Erythroblast (primary cell): ENCODE results near the gene PUS1.

Source experiments
- DNase-seq, 2 experiments: peaks; one replicate each; lab custom pipeline; 2025; lab: John Stamatoyannopoulos, UW
- GATA1 ChIP-seq: IDR thresholded peaks from 2 replicates; pipeline ENCODE4 v1.6.1; 2011; ENCODE audit warnings: low read depth, mild to moderate bottlenecking, control low read depth, low read length, moderate library complexity
- POLR2A ChIP-seq: IDR thresholded peaks from 2 replicates; pipeline ENCODE4 v1.6.1; 2011; ENCODE audit warnings: mild to moderate bottlenecking, low read length

PUS1 gene

DNA sequence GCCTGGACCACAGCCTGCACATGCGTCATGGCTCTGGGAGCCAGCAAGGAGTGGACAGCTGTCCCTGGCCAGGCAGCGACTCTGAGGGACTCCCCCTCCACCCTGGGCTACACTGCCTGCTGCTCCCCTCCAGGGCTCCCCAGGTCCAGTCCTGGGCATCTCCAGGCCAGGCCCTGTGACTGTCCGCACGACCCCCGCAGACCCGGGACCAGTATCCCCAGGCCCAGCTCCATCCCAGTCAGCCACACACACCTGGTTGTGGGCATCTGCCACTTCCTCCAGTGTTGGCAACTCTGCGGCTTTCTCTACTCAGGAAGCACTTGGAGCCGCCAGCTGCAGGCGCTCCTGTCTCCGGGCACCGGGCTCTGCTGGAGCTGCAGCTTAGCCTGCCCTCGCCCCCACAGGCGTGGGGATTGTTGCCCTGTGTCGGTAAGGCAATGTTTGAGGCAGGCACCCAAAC is 32.2 kb upstream of the PUS1 start:
- no peak for TF ChIP-seq GATA1
- no peak for TF ChIP-seq POLR2A
- DNase-seq, result no peak

DNA sequence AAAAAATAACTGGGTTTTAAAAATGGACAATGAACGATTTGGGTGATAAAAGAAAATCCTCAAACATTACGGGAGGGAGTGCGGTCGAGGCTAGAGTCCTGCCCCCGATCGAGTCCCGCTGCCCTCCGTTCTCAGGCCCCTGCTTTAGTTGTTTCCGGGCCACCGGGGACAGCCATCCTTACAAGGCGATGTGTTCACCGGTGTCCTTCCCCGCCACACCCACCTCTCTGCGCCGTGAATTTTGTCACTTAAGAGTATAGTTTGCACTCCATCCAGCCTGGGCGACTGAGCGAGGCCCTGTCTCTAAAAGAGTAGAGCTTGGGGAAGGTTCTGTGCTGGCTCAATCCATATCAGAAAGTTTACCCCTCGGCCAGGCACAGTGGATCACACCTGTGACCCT is 31.8 kb upstream of the PUS1 start:
- TF ChIP-seq GATA1, result no peak
- TF ChIP-seq POLR2A, result no peak
- DNase-seq, result no peak

DNA sequence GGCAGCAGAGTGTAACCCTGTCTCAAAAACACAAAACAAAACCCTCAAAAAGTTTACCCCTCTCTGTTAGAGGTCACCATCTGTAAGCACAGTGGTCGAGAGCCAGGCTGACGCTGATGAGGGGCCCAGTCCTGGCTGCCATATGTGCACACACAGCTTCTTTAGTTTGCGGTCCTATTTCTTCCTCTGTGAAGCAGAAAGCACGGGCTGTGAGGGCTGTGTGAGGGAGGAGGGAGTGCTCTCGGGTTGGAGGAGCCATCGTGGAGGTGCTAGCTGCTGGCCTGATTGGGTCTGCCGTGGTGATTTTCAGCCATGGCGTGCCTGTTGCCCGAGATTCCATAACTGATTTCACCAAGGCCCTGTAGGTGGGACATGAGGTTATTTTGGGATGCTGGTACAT is 31.2 kb upstream of the PUS1 start:
- no peak for DNase-seq
- TF ChIP-seq GATA1, result no peak
- TF ChIP-seq POLR2A, result no peak

DNA sequence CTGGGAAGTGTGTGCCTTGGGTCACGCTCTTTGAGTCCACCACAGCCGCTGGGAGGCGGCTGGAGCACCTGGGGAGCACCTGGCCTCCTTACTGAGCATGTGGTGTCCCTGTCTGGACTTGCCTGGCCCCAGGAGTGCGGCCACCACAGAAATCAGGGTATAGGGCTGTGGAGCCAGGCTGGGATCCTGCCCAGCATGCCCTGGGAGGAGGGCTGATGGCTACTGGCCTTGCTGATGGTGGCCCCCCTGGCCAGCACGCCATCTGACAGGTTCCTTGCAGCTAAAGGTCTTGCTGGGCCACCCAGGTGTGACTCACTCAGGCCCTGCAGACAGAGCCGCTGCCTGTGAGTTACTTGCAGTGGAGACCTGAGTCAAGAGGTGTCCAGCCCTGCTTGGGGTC is 28.7 kb upstream of the PUS1 start:
- DNase-seq, result no peak
- no peak for TF ChIP-seq POLR2A
- TF ChIP-seq GATA1, result no peak

DNA sequence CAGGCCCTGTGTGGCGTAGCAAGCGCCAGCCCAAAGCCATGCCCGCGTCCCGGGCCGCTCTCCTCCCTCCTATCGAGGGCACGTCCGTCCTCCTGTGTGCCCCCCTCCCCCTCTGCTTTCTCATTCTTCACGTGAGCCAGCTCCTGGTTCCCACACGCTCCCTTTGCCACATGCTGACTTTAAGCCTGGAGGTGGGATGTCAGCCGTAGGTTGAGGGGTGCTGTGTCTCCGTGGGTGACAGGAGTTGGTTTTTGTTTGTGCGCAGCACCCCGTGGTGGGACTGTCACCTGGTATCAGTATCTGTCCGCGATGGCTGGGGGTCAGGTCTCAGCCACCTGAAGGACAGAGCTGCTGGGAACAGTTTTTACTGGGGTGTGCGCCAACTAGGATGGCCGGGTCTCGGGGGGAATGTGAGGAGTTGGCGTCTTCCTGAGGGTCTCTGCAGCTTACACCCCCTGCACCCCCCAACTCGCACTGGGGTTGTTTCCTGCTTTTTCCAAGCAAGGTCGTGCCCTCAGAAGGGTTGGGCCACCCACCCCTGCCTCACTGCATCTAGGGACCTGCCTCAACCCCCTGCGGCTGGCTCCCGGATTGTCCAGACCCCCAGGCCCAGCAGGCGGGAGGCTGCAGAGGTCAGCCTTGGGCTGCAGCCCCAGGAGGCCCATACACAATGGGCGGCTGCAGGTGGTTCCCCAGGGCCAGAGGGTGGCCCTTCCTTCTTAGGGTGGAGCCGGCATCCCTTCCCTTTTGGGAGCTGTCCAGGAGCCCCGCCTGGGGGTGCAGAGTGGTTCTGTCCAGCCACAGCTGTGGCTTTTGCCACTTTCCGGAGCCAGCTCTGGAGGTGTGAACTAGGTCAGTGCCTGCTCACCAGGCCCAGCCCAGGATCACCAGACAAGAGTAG is 27.4 kb upstream of the PUS1 start:
- no peak for DNase-seq
- TF ChIP-seq GATA1, result no peak
- no peak for TF ChIP-seq POLR2A

DNA sequence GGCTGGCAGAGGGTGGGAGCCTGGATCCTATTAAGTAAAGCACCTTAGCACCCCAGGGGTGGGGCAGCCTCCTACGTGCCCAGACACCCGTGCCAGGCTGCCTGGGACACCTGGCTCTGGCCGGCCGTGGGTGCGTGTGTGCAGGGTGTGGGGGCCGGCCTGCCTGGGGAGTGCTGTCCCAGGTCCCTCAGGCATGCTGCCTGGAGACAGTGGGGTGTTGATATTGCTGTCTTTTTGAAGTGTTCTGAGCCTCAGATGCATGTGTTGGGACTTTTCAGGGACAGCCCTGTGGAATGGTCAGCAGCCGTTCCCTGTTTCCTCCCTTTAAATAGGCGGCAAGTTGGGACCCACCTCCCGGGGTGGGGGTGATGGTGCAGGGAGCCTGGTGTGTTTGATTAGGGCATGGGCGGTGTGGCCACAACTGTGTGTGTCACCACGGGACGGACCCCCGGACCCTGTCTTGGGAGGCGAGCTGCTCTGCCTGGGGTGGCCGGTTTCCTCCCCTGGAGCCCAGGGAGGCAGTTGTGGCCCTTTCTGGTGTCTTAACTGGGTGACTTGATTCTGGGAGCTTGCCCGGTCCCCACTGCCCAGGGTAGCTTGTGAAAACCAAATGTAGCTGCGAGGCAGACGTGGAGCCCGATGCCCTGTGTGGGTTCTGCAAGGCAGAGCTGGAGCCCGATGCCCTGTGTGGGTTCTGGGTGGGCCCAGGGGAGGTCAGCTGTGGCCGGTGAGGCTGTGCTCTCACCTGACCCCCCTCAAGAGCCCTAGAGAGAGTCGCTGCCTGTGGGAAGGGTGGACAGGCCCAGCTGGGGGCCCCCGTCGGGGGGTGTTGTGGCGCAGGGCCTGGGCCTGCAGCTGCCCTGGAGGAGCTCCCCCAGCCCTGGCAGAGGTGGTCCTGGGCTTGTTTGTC is 26.5 kb upstream of the PUS1 start:
- DNase-seq, result no peak
- no peak for TF ChIP-seq GATA1
- TF ChIP-seq POLR2A, result no peak

DNA sequence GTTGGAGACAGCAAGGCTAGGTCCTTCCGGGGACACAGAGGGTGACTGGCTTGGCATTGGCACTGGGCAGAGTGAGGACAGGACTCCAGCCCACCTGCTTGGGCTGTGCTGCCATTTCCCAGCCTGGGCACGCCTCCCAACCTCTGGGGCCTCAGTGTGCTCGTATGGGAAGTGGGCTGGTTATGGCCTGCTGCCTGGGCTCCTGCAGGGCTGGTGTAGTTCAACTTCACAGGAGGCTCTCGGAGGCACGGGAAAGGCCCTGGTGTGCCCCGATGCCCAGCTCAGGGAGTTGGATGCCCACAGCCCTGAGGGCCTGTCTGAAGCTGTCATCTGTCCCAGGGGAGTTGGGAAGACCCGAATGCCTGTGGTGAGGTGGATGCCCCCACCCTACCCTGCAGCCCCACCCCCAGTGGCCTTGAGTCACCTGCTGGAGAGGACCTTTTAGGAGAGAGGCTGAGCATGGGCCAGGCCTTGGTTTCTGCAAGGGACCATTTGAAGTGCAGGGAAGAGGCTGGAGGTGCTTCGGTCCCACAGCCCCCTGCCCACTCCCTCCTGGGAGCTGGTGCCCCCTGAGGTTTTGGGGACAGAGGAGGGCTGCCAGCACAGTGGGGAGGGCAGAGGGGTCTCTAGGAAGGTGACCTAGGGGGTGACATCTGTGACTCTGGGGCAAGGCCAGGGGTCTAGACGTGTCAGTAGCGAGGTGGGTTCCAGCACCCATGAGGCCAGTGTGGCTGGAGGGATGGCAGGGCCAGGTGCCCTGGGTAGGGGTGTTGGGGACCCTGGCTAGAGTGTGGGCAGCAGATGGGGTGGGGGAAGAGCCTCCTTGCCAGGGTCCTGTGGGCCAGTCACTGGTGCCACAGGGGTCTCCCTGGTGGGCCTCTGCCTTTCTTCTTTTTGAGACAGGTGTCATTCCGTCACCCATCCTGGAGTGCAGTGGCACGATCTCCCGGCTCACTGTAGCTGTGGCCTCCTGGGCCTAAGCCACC is 25.5 kb upstream of the PUS1 start:
- no peak for DNase-seq
- TF ChIP-seq GATA1 (no peak), POLR2A (no peak)

DNA sequence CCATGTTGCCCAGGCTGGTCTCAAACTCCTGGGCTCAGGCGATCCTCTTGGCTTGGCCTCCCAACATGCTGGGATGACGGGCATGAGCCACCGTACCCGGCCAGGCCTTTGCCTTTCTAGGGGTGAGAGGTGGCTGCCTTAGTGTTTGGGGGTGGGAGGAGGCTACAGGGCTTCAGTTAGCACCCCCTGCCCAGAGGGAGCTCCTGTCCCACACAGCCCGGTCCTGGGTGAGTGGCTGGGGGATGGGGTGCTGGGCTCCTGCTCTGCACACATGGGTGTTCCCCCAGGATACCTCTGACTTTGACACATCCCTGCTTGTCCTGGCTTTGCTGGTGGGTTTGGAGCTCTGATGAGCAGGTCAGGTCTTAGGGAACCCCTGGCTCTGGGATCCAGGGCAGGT is 24.7 kb upstream of the PUS1 start:
- DNase-seq, result no peak
- TF ChIP-seq GATA1 (no peak), POLR2A (no peak)

DNA sequence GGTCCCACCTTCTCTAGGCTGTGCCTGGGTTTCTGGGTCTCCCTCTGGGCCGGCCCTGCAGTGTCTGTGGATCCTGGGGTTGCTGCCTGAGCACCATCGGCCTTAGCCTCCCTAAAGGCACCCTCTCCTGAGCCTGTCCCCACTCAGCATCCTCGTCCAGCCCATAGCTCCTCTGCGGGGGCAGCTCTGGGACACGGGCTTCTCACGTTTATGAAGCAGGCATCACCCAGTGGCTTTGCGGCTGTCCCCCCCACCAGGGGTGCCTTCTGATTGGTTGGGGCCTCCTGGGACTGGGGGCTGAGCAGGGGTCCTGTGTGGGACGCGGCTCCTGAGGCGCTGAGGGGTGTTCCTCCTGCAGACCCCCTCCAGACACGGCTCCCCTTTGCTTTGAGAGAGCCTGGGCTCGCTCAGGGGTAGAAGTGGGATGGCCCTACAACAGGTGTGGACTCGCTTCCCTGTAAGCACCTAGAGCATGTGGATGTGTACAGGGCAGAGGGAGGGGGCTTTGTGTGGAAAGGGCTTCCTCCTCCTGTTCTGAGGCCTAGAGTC is 23.9 kb upstream of the PUS1 start:
- TF ChIP-seq POLR2A, result no peak
- no peak for TF ChIP-seq GATA1
- no peak for DNase-seq

DNA sequence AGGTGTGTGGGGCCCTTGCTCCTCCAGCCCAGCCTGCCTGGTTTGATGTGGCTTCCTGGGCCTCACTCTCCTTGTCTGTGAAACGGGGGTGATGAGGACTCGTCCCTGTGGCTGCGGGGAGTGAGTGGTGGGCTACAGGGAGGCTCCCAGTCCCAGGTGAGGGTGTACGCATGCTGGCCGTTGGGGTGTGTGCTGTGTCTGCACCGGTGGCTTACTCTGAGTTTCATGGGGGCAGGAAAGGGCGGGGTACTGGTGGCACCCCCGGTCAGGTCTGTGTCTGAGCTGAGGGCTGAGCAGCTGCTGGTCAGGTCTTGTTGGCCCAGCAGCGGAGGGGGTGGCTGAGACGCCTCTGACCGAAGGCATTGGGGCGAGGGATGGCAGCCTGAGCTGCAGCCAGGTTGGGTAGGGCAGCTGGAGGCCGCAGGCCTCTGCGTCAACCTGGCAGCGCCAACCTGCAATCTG is 23.4 kb upstream of the PUS1 start:
- TF ChIP-seq GATA1, result no peak
- no peak for TF ChIP-seq POLR2A
- no peak for DNase-seq

DNA sequence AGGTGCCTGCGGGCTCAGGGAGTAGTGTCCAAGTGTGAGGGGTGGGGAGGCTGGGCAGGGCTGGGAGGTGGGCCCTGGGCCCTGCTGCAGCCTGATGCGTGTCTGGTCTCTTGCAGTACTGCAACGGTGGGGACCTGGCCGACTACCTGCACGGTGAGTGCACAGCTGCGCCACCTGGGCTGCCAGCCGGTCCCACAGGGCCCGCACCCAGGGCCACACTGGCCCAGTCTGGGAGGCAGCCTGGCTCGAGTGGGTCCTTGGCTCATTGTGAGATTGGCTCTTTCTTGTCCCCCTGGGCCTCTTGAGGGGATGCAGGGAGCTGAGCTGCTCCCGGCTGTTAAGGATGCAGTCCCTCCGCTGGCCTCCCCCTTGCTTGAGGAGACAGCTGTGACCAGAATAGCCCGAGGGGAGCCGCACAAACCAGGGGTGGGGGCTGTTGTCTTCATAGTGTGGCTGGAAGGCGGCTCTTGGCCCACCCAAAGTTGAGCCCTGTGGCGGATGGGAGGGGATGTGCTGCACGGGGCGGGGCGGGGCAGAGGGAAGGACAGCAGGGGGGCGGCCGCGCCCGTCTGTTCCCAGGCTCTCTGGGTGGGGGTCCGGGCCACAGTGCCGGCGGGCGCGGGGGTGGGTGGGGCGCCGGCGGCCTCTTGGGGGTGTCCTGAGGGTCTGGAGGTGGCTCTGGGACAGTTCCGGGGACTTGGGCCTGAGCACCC is 21.5 kb upstream of the PUS1 start:
- no peak for DNase-seq
- no peak for TF ChIP-seq GATA1
- no peak for TF ChIP-seq POLR2A
